HCT116 (cell line): ENCODE results near the gene RAI14.
"Not testable (repeated sequence)": the region's sequence is repeated elsewhere in the genome, so short reads cannot be mapped to it uniquely, and the experiment has no call there.

Experiments
- POLR2AphosphoS5 ChIP-seq: IDR thresholded peaks from 2 replicates; pipeline ENCODE4 v1.6.1; 2011; ENCODE audit warnings: mild to moderate bottlenecking, low read depth, low read length, moderate library complexity
- RAD21 ChIP-seq: IDR thresholded peaks from 2 replicates; pipeline ENCODE4 v1.6.1; 2012; ENCODE audit warnings: low read depth, mild to moderate bottlenecking
- TF ChIP-seq, protein P1 (sequence below), 3 experiments: fragments of 200-600 bp in 1 of 3; sonication (generic) in 1 of 3; IDR thresholded peaks in 2 of 3; conservative IDR thresholded peaks in 1 of 3; 2 replicates each; pipeline ENCODE4 v1.5.1; 2012 to 2017; ENCODE audit warnings: low read depth in 2 of 3, low read length in 2 of 3, antibody characterized with exemption in 1 of 3, borderline replicate concordance in 1 of 3, control low read depth in 1 of 3, mild to moderate bottlenecking in 1 of 3, mixed read lengths in 1 of 3, mixed run types in 1 of 3, moderate library complexity in 1 of 3; ENCODE audit not compliant: insufficient read depth in 1 of 3
- TF ChIP-seq, protein P2 (sequence below): IDR thresholded peaks from 2 replicates; pipeline ENCODE4 v1.6.1; 2012

DNA sequence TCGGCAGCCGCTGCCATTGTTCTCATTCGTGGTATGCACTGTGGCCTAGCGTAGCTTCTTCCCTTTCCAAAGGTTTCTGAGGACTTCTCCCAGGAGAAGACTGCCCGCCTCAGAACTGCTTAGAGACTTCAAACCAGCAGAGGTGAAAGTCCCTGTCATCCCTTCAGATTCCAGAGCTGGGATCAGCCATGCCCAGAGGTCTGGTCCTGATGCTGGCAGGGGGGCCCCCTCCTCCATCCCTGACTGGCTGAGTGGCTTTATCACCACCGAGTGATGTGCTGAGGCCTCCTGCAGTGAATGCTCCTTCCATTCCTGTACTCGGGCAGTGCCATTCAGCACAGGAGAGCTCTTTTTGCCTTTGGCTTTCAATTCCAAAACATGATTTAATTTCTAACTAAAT, 174.7 kb downstream of the RAI14 start:
- TF ChIP-seq, protein P1, sequence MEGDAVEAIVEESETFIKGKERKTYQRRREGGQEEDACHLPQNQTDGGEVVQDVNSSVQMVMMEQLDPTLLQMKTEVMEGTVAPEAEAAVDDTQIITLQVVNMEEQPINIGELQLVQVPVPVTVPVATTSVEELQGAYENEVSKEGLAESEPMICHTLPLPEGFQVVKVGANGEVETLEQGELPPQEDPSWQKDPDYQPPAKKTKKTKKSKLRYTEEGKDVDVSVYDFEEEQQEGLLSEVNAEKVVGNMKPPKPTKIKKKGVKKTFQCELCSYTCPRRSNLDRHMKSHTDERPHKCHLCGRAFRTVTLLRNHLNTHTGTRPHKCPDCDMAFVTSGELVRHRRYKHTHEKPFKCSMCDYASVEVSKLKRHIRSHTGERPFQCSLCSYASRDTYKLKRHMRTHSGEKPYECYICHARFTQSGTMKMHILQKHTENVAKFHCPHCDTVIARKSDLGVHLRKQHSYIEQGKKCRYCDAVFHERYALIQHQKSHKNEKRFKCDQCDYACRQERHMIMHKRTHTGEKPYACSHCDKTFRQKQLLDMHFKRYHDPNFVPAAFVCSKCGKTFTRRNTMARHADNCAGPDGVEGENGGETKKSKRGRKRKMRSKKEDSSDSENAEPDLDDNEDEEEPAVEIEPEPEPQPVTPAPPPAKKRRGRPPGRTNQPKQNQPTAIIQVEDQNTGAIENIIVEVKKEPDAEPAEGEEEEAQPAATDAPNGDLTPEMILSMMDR (IDR thresholded peaks at IDR 0.05 in 2 of 3, conservative IDR thresholded peaks at IDR 0.05 in 1 of 3; ENCODE audit: borderline replicate concordance in 1 of 3, insufficient read depth in 1 of 3, low read depth in 2 of 3, low read length in 2 of 3), result not testable (repeated sequence)
- not testable (repeated sequence) for TF ChIP-seq POLR2AphosphoS5, RAD21
- TF ChIP-seq, protein P2, sequence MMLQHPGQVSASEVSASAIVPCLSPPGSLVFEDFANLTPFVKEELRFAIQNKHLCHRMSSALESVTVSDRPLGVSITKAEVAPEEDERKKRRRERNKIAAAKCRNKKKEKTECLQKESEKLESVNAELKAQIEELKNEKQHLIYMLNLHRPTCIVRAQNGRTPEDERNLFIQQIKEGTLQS, result not testable (repeated sequence)
